DMS53 treated with DMSO at 0.1 percent for 48 hours (cell line): ENCODE measurements around the gene JAM2.
"Not testable (repeated sequence)": the region's sequence is repeated elsewhere in the genome, so short reads cannot be mapped to it uniquely, and the experiment has no call there.

Experiments
- DNase-seq: peaks from one replicate; lab custom pipeline; 2025; ENCODE audit not compliant: unreplicated experiment; lab: John Stamatoyannopoulos, UW

The JAM2 gene

GRCh38 chr21:25643486-25643885, 4.4 kb downstream of the JAM2 start:
- no peak for DNase-seq

GRCh38 chr21:25646474-25646873, 7.4 kb downstream of the JAM2 start:
- no peak for DNase-seq

GRCh38 chr21:25647647-25648046, 8.6 kb downstream of the JAM2 start:
- DNase-seq = no peak

- DNase-seq = no peak
Observed at GRCh38 chr21:25649146-25649545, 10.1 kb downstream of the JAM2 start.

- no peak for DNase-seq
Observed at GRCh38 chr21:25656412-25656811, 17.4 kb downstream of the JAM2 start.

GRCh38 chr21:25657140-25657539, 18.1 kb downstream of the JAM2 start:
- no peak for DNase-seq

- DNase-seq = no peak
Observed at GRCh38 chr21:25658427-25659035, 19.5 kb downstream of the JAM2 start.

GRCh38 chr21:25660233-25660632, 21.2 kb downstream of the JAM2 start:
- no peak for DNase-seq

GRCh38 chr21:25664491-25664931, 25.5 kb downstream of the JAM2 start:
- DNase-seq = no peak

GRCh38 chr21:25670726-25671125, 31.7 kb downstream of the JAM2 start:
- no peak for DNase-seq

- DNase-seq = no peak
Observed at GRCh38 chr21:25676451-25676850, 37.4 kb downstream of the JAM2 start.

GRCh38 chr21:25682382-25682781, 43.3 kb downstream of the JAM2 start:
- DNase-seq = no peak

- DNase-seq = no peak
Observed at GRCh38 chr21:25687787-25688186, 48.7 kb downstream of the JAM2 start.

GRCh38 chr21:25688275-25689155, 49.5 kb downstream of the JAM2 start:
- DNase-seq = no peak

GRCh38 chr21:25689226-25689625, 50.2 kb downstream of the JAM2 start:
- DNase-seq = no peak

- DNase-seq = no peak
Observed at GRCh38 chr21:25691976-25692375, 52.9 kb downstream of the JAM2 start.

- not testable (repeated sequence) for DNase-seq
Observed at GRCh38 chr21:25695461-25695860, 56.4 kb downstream of the JAM2 start.

- DNase-seq = no peak
Observed at GRCh38 chr21:25700741-25701140, 61.7 kb downstream of the JAM2 start.

GRCh38 chr21:25701529-25701928, 62.5 kb downstream of the JAM2 start:
- DNase-seq = no peak

- DNase-seq = peak; percentile 7
Observed at GRCh38 chr21:25708467-25709065, 69.5 kb downstream of the JAM2 start.

GRCh38 chr21:25709684-25710265, 70.7 kb downstream of the JAM2 start:
- no peak for DNase-seq

- no peak for DNase-seq
Observed at GRCh38 chr21:25710550-25710949, 71.5 kb downstream of the JAM2 start.
